ENCODE results near the gene DDI2.

DNA sequence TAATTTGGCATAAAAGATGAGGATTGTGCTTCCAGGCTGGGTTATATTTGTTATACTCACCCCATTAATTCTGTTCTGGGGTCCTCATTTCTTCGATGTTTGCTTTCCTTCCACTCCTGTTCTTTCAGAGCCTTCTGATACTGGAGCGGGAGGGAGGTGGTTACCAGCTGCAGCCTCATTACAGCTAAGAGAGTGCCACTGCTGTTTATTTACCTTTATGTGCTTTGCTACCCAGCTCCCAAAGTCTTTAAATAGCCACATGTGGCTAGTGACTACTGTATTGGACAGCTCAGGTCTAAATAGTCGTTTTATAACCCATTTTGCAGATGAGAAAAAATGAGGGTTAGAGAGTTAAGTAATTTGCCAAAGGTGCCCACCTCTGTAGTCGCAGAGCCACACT, 92.0 kb downstream of the DDI2 start:
- TF ChIP-seq, protein P1, sequence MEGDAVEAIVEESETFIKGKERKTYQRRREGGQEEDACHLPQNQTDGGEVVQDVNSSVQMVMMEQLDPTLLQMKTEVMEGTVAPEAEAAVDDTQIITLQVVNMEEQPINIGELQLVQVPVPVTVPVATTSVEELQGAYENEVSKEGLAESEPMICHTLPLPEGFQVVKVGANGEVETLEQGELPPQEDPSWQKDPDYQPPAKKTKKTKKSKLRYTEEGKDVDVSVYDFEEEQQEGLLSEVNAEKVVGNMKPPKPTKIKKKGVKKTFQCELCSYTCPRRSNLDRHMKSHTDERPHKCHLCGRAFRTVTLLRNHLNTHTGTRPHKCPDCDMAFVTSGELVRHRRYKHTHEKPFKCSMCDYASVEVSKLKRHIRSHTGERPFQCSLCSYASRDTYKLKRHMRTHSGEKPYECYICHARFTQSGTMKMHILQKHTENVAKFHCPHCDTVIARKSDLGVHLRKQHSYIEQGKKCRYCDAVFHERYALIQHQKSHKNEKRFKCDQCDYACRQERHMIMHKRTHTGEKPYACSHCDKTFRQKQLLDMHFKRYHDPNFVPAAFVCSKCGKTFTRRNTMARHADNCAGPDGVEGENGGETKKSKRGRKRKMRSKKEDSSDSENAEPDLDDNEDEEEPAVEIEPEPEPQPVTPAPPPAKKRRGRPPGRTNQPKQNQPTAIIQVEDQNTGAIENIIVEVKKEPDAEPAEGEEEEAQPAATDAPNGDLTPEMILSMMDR (IDR thresholded peaks at IDR 0.05; ENCODE audit: low read depth, low read length): no peak
- TF ChIP-seq POLR2A (IDR thresholded peaks at IDR 0.05; ENCODE audit: extremely low read depth, insufficient read length): no peak
- TF ChIP-seq, protein P2, sequence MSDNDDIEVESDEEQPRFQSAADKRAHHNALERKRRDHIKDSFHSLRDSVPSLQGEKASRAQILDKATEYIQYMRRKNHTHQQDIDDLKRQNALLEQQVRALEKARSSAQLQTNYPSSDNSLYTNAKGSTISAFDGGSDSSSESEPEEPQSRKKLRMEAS (IDR thresholded peaks at IDR 0.05; ENCODE audit: low read depth, low read length): no peak
- no peak for TF ChIP-seq MYC (IDR thresholded peaks at IDR 0.05; ENCODE audit: low read depth, low read length)
